ENCODE results near the gene TMEM150B.

TMEM150B gene

DNA sequence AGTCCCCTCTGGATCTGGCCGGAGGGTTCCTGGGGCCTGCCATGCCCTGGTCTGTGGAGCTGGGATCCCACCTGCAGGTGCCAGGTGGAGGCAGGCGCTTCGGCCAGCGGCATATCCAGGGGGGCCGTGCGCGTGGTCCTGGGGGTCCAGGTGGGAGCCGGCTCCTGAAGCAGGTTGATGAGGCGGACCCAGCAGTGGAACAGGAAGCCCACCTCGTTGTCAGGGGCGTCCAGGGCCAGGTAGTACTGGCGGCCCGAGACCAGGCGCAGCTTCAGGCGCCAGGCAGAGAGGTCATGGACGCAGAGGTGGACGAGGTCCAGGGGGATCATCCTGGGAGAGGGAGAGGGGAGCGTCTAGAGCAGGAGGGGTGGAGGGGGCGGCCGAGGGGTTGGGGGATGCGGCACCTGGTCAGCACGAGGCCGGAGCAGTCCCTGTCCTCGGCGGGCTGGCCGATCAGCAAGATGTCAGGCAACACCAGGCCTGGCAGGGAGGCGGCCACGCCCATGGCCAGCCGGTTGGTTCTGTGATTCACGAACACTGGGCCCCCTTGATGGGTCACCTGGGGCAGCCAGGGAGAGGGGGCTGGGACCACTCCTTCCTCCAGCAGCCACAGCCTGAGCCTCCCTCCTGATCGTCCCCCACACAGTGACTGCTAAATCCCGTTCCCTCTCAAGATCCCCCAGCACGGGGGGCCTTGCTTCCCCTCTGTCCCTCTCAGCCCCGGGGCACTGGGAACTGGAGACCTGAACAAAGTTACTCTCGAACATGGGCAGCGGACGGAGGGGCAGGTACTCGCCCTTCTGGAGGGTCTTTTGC, 37.2 kb upstream of the TMEM150B start:
- Mint-ChIP-seq H3K4me3 (no peak overlapping the region), H3K27ac (no peak overlapping the region), H3K4me1 (no peaks in the 10 kb centered on the region), H3K27me3 (peaks cover 2% of the 10 kb centered on the region), H3K36me3 (ENCODE audit: low read depth) (no peaks in the 10 kb centered on the region), H3K9me3 (no peaks in the 10 kb centered on the region)
- DNase-seq (no peak), ATAC-seq (no peak)

DNA sequence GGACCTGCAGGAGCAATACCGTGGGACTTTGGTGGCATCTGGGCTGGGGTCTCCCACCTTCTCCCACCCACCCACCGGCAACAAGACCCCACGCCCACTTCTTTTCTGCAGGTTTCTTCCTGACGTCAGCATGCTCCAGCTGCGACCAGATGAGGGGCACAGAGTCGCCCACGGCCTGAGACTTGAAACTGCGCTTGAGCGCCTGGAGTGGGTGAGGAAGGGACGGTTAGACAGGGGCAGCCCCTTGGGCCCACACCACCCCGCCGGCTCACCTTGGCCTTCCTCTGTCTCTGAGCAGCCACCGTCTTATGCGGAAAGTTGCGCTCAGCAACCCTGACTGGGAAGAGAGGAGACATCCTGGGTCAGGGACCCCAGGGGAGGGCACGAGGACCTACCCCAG, 35.8 kb upstream of the TMEM150B start:
- Mint-ChIP-seq H3K9me3 (no peaks in the 10 kb centered on the region), H3K4me3 (no peak overlapping the region), H3K36me3 (ENCODE audit: low read depth) (no peaks in the 10 kb centered on the region), H3K27me3 (peaks cover 12% of the 10 kb centered on the region), H3K27ac (no peak overlapping the region), H3K4me1 (no peaks in the 10 kb centered on the region)
- DNase-seq (no peak), ATAC-seq (no peak)

DNA sequence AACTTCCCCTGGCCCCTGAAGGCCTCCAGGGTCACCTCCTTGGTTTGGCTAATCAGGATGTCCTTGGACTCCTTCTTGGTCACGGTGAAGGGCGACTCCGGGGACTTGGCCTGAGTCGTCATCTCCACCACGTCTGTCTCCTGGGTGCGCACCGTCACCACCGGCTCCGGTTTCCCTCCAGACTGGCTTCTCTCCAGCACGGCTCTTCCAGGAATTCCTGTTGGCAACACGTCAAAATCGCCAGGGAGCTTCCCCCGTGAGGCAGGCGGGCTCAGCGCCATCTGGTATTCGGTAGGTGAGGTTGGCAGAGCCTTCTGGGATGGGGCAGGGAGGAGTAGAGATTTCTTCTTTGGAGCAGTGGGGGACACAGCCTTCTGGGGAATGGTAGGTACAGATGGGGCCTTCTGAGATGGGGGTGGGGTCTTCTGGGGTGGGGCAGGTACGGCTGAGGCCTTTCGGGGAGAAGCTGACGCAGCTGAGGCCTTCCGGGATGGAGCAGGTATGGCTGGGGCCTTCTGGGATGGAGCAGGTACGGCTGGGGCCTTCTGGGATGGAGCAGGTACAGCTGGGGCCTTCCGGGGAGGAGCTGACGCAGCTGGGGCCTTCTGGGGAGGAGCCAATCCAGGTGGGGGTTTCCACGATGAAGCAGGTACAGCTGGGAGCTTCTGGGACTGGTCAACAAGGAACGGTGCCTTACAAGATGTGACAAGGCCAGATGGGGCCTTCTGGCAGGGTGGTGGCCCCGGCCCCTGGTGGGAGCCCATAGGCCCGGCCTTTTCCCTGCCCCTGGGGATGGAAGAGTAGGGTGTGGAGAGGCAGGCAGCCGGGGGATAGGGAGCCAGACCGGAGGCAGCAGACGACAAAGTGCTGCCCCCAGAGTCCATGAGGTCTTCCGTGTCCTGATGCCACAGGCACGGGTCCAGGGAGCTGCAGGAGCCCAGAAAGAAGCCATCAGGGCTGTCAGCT, 34.1 kb upstream of the TMEM150B start:
- no peak overlapping the region for H3K27ac Mint-ChIP-seq
- no peaks in the 10 kb centered on the region for H3K4me1 Mint-ChIP-seq
- no peak overlapping the region for H3K4me3 Mint-ChIP-seq
- peaks cover 21% of the 10 kb centered on the region for H3K27me3 Mint-ChIP-seq
- H3K36me3 Mint-ChIP-seq (ENCODE audit: low read depth), result no peaks in the 10 kb centered on the region
- ATAC-seq, result no peak
- no peak for DNase-seq
- no peaks in the 10 kb centered on the region for H3K9me3 Mint-ChIP-seq

DNA sequence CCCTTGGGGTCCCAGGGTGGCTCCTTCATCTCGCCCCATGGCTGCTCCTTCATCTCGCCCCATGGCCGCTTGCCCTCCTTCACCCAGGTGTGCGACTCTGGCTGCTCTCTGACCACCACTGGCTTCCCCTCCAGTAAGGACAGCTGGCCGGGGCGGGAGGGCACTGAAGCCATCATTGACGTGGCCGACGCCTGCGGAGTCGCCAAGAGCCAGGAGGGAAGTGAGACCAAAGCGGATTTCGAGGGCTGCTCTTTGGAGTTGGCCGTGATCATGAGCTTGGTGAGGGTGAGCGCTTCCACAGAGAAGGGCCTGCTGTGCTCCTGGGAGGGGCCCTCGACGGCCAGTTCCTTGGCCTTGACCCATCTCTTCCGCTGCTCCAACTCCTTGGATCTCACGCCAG, 33.4 kb upstream of the TMEM150B start:
- Mint-ChIP-seq H3K4me3 (no peak overlapping the region), H3K27me3 (peaks cover 26% of the 10 kb centered on the region), H3K36me3 (ENCODE audit: low read depth) (no peaks in the 10 kb centered on the region), H3K27ac (no peak overlapping the region), H3K4me1 (peaks cover 3% of the 10 kb centered on the region), H3K9me3 (no peaks in the 10 kb centered on the region)
- no peak for ATAC-seq
- DNase-seq, result no peak

DNA sequence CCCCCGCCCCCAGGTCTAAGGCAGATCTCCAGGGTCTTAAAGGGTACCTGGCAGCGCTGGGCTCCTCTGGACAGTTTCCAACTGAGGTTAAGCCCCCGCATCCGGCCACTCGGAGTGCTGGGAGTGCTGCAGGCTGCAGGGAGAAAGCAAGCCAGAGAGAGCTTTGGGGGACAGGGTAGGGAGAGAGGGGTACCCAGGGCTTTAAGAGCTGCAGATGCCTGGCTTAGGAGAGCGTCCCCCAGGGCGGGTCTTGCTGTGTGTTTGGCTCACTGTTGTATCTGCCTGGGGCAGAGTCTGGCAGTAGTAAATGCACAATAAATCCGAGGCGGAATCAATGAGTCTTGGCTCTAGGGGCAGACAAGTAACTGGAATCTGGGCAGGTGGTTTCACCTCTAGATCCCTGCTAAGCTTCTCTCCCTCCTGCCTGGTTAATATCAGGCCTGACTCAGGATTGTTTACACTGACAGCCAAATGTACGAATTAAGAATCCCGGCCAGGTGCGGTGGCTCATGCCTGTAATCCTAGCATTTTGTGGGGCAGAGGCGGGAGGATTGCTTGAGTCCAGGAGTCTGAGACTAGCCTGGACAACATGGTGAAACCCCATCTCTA, 30.2 kb upstream of the TMEM150B start:
- H3K27me3 Mint-ChIP-seq, result peaks cover 53% of the 10 kb centered on the region

DNA sequence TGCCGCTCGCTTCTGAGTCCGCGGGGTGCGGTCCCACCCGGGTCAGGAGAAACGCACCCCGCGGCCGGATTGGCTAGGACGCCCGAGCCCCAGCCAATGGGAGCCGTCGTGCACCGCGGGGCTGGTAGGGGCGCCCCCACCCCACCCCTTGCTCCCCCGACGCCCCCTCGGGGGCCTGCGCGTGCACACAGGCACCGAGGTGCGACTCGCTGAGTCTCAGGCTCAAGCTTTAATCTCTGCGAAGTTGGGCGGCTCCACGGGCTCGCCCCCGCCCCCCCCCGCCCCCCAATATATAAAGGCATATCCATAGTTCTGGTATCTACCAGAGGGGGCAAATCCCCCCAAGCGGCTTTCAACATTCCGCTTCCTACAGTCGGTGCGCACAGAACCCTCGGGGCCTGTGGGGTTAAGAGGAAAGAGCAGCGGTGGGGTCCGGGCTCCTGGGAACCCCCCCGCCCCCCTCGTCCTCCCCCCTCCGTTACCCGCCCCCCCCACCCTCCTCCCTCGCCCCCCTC, 29.6 kb upstream of the TMEM150B start, which contains the start of gene COX6B2:
Gene COX6B2 (minus strand): TSS at position 22 of the 515 bp plus-strand sequence. CDS start 198 bp downstream, outside the sequence.
- no peak for ATAC-seq
- no peak for DNase-seq
- Mint-ChIP-seq H3K4me1 (peaks cover 18% of the 10 kb centered on the region), H3K9me3 (no peaks in the 10 kb centered on the region), H3K4me3 (peak within 1 kb of the TSS; percentile 62), H3K36me3 (ENCODE audit: low read depth) (no peaks in the 10 kb centered on the region), H3K27ac (no peak within 1 kb of the TSS), H3K27me3 (peaks cover 53% of the 10 kb centered on the region)

More for the DNA sequence above, 30.2 kb upstream of the TMEM150B start:
- Mint-ChIP-seq H3K9me3 (no peaks in the 10 kb centered on the region), H3K36me3 (ENCODE audit: low read depth) (no peaks in the 10 kb centered on the region), H3K27ac (no peak overlapping the region), H3K4me3 (no peak overlapping the region), H3K4me1 (peaks cover 18% of the 10 kb centered on the region)
- DNase-seq (no peak), ATAC-seq (no peak)

DNA sequence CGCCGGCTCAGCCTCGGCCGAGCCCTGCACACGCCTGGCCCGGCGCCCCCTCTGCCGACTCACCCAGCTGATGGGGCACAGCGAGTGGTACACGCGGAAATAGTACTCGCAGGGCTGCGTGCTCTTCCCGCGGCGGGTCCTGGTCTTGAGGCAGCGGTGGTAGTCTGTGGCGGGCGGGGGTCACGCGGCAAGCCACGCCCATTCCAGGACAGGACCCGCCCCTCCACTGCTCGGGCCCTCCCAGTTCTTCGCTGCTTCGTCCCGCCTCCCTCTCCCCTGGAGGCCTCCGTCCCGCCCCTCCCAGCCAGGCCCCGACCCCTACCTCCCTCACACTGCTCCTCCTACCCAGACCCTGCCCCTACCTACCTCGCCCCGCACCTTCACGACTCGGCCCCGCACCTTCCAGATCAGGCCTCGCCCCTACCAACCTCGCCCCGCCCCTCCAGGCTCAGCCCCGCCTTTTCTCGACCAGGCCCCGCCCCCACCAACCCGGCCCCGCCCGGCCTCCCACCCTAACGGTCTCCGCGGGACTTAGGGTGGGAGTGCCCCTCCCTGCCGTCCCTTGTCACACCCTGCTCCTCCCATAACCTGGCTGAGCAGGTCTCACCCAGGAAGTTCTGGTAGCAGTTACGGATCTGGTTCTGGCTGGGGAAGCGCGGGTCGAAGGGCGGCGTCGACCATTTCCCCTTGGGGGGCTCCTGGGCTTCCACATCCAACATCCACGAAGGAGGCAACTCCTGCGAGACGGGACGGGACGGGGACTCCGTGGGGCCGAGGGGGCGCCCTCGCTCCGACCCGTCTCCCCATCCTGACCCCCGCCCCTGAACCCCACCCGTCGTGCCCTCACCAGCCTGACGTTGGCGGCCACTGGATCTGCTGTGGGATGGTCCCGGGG, 28.9 kb upstream of the TMEM150B start:
- DNase-seq (peak; percentile 75), ATAC-seq (peak; percentile 79)
- H3K4me1 Mint-ChIP-seq, result peaks cover 18% of the 10 kb centered on the region
- H3K4me3 Mint-ChIP-seq, result peak overlapping the region; percentile 62
- no peak overlapping the region for H3K27ac Mint-ChIP-seq
- no peaks in the 10 kb centered on the region for H3K36me3 Mint-ChIP-seq (ENCODE audit: low read depth)
- peaks cover 53% of the 10 kb centered on the region for H3K27me3 Mint-ChIP-seq
- no peaks in the 10 kb centered on the region for H3K9me3 Mint-ChIP-seq

DNA sequence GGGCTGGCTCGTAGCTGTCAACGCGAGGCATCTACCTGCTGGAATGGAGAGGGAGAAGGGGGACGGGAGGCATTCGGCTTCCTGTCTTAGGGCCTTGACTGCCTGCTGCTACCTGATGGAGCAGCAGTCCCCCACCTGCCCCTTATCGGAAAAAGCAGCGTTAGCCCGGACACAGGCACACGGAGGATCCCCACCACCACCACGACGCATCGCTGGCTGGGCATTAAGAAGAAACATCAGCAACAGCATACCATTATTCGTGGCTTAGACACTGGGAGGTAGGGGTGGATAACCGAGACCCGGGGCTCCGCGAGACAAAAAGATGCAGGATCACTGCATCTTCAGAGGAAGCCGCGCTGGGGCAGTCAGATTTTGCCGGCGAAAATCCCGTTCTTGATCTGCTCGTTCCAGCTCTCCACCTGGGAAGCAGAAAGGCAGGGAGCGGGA, 28.2 kb upstream of the TMEM150B start:
- DNase-seq (no peak), ATAC-seq (no peak)
- peaks cover 18% of the 10 kb centered on the region for H3K4me1 Mint-ChIP-seq
- peaks cover 53% of the 10 kb centered on the region for H3K27me3 Mint-ChIP-seq
- no peaks in the 10 kb centered on the region for H3K36me3 Mint-ChIP-seq (ENCODE audit: low read depth)
- H3K27ac Mint-ChIP-seq, result no peak overlapping the region
- no peaks in the 10 kb centered on the region for H3K9me3 Mint-ChIP-seq
- peak overlapping the region; percentile 62 for H3K4me3 Mint-ChIP-seq

DNA sequence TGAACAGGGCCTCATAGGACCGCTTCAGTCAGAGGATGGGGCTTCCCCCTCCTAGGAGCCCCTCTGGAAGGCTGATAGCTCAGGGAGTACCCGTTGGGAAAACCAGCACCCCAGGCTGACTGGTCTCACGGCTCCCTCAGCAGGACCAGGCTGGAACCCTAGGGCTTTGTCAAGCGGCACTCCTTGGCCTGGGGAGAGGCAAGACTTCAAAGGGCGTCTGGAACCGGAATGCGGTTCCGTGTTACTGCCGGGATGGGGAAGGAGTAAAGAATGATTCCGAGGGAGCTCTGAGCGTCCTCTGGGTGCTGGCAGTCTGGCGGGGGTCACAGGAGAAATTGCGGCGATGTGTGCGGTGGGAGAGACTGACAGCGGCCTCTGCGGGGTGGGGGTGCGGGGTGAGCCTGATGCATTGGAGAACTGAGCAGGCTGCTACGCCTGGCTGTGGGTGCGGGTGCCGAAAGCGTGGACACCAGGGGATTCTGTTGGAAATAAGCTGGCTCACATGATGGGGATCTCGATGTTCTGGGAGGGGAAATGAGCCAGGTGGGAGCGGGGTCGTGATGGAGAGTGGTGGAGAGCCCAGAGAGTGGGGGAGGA, 27.5 kb upstream of the TMEM150B start:
- Mint-ChIP-seq H3K4me3 (peak overlapping the region; percentile 62), H3K9me3 (no peaks in the 10 kb centered on the region), H3K4me1 (peaks cover 18% of the 10 kb centered on the region), H3K27ac (no peak overlapping the region), H3K36me3 (ENCODE audit: low read depth) (no peaks in the 10 kb centered on the region), H3K27me3 (peaks cover 53% of the 10 kb centered on the region)
- DNase-seq, result no peak
- ATAC-seq, result no peak

DNA sequence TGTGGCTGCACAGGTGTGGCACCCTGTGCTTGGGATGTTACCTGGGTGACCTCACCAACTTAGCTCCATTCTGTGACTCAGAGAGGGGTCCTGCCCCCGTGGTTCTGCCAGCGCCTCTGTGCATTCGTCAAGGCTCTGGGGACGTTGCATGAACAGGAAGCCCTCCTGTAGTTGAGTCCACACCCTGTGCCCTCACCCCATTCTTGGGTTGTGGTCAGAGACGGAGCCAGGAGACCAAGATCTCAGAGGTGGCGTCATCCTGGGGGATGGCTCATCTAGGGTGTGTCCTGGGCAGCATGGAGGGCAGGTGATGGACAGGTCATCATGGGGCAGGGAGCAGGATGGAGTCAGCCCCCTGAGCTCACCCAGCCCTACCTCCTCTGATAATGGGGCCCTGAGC, 26.9 kb upstream of the TMEM150B start:
- no peak overlapping the region for H3K27ac Mint-ChIP-seq
- no peaks in the 10 kb centered on the region for H3K9me3 Mint-ChIP-seq
- peaks cover 49% of the 10 kb centered on the region for H3K27me3 Mint-ChIP-seq
- ATAC-seq (no peak), DNase-seq (no peak)
- H3K4me1 Mint-ChIP-seq, result peaks cover 18% of the 10 kb centered on the region
- no peaks in the 10 kb centered on the region for H3K36me3 Mint-ChIP-seq (ENCODE audit: low read depth)
- no peak overlapping the region for H3K4me3 Mint-ChIP-seq

DNA sequence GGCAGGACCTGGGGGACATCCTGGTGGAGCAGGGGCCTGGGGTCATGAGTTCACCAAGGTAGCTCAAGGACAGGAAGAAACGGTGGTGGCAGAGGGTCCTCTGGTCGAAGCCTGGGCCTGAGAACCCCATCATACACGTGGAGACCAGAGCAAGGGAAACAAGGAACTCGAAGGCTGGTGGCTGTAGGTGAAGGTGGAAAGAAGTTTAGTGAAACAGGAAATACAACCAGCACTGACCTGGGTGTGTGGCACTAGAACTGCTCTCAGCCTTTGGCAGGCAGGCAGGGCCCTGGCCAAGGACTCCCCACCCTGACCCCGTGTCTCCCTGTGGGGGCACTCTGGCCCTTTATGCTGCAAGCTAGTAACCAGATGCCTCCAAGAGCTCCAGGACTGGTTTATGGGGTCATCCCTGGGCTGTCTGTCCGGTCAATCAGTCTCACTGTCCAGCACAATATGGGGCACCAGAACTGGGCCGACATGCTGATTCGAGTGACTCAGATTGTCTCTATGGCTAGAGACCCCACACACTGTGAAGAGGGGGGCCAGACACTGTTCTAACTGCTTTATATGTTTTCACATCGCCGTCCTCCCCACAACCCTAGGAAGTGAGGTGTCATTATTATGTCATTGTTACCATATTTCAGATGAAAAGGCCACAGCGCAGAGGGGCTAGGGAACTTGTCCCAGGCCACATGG, 25.6 kb upstream of the TMEM150B start:
- ATAC-seq, result no peak
- DNase-seq, result no peak
- no peaks in the 10 kb centered on the region for H3K9me3 Mint-ChIP-seq
- no peak overlapping the region for H3K27ac Mint-ChIP-seq
- peaks cover 40% of the 10 kb centered on the region for H3K27me3 Mint-ChIP-seq
- H3K36me3 Mint-ChIP-seq (ENCODE audit: low read depth), result no peaks in the 10 kb centered on the region
- H3K4me3 Mint-ChIP-seq, result no peak overlapping the region
- H3K4me1 Mint-ChIP-seq, result peaks cover 18% of the 10 kb centered on the region

DNA sequence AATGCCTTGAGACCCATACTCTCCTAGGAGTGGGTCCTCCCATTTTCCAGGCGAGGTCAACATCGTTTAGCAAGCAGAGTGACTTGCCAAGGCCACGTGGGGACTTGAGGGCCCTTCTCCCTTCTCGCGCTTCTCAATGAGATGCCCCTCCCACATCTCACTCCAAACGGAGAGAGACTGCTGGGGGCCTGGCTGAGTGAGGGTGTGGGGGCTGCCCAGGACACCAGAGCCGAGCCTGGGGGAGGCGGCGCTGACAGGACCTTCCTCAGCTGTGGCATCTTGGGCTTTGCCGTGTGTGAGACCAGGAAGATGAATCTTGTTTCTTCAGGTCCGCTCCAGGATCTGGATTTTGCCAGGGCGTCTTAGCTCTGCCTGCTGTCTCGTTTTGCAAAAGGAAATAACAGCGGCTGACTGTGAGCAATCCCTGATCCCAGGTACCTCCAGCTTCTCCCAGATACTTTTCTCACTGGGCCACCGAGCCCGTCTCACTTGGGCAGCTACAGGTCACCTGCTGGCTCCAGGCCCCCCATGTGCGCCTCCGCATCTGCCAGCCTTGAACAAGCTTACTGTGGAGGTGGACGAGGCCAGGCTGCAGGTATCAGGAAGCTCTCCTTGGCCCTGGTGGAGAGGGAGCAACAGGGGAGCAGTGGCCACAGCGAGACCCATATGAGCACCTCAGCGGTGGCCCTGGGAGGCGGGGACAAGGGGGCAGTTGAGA, 23.3 kb upstream of the TMEM150B start:
- Mint-ChIP-seq H3K27me3 (peaks cover 27% of the 10 kb centered on the region), H3K36me3 (ENCODE audit: low read depth) (peaks cover 3% of the 10 kb centered on the region), H3K4me3 (no peak overlapping the region), H3K9me3 (no peaks in the 10 kb centered on the region), H3K27ac (no peak overlapping the region), H3K4me1 (peaks cover 15% of the 10 kb centered on the region)
- DNase-seq, result no peak
- no peak for ATAC-seq
